ENCODE data around the gene TNFSF11. TPM values are rescaled to one million over a fixed set of nuclear protein-coding genes. Genes with fewer than 3 reads are reported as not detected.

Gene TNFSF11
- total RNA-seq, 1 donor from 2014 or later, result not detected

DNA sequence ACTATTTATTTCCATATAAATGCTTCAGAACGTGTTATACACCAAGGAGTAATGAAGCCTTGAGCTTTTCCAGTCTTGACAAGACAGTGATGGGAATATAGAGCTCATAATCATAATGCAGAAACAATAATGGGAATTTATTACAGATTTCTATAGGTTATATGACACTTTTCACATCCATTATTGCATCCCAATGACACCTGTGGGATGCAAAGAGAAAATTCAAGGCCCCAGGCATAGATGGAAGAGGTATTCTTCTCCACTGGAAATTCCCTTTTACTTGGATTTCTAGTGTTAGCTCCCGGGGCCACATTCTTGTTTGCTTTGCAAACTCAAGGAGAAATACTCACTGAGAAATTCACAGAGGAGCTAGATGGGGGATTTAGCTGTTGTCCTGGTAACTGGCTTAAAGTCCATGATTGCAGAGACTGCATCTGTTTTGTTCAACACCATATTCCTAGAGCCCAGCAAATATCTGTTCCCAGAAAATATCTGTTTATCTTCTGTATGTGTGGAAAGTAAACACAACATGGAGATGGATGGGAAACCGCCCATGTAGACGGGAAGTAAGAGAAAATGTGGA lies 30.6 kb upstream of the TNFSF11 start:
- DNase-seq (ENCODE audit: extremely low spot score in 2 of 2), result no peak

GRCh38 chr13:42544246-42544926 lies 29.6 kb upstream of the TNFSF11 start:
- TF ChIP-seq POLR2A (IDR thresholded peaks at IDR 0.05) (no peak), POLR2AphosphoS5 (IDR thresholded peaks at IDR 0.05; ENCODE audit: insufficient read depth in 1 of 2, low read depth in 1 of 2) (no peak)
- TF ChIP-seq, protein P1, sequence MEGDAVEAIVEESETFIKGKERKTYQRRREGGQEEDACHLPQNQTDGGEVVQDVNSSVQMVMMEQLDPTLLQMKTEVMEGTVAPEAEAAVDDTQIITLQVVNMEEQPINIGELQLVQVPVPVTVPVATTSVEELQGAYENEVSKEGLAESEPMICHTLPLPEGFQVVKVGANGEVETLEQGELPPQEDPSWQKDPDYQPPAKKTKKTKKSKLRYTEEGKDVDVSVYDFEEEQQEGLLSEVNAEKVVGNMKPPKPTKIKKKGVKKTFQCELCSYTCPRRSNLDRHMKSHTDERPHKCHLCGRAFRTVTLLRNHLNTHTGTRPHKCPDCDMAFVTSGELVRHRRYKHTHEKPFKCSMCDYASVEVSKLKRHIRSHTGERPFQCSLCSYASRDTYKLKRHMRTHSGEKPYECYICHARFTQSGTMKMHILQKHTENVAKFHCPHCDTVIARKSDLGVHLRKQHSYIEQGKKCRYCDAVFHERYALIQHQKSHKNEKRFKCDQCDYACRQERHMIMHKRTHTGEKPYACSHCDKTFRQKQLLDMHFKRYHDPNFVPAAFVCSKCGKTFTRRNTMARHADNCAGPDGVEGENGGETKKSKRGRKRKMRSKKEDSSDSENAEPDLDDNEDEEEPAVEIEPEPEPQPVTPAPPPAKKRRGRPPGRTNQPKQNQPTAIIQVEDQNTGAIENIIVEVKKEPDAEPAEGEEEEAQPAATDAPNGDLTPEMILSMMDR (IDR thresholded peaks at IDR 0.05), result no peak
- DNase-seq (ENCODE audit: extremely low spot score in 2 of 2), result no peak
- intact Hi-C loops (cut with DNase I), result no loop called here

More for the DNA sequence above, 30.6 kb upstream of the TNFSF11 start:
- no peaks in the 10 kb centered on the region for H3K27me3 ChIP-seq
- H3K4me3 ChIP-seq, result no peak overlapping the region
- no peak overlapping the region for H3K27ac ChIP-seq
- intact Hi-C loops (cut with DNase I), result no loop called here
- no peaks in the 10 kb centered on the region for H3K36me3 ChIP-seq
- TF ChIP-seq POLR2A (IDR thresholded peaks at IDR 0.05) (no peak), POLR2AphosphoS5 (IDR thresholded peaks at IDR 0.05; ENCODE audit: insufficient read depth in 1 of 2, low read depth in 1 of 2) (no peak)
- TF ChIP-seq, protein P1 (IDR thresholded peaks at IDR 0.05), result no peak
- H3K9me3 ChIP-seq, result no peaks in the 10 kb centered on the region
- no peaks in the 10 kb centered on the region for H3K4me1 ChIP-seq

GRCh38 chr13:42545842-42546241 lies 28.1 kb upstream of the TNFSF11 start:
- H3K36me3 ChIP-seq, result no peaks in the 10 kb centered on the region
- H3K4me3 ChIP-seq, result no peak overlapping the region
- no peaks in the 10 kb centered on the region for H3K4me1 ChIP-seq
- no peaks in the 10 kb centered on the region for H3K9me3 ChIP-seq
- TF ChIP-seq POLR2A (IDR thresholded peaks at IDR 0.05) (no peak), POLR2AphosphoS5 (IDR thresholded peaks at IDR 0.05; ENCODE audit: insufficient read depth in 1 of 2, low read depth in 1 of 2) (no peak)
- TF ChIP-seq, protein P1 (IDR thresholded peaks at IDR 0.05), result no peak
- intact Hi-C loops (cut with DNase I), result no loop called here
- DNase-seq (ENCODE audit: extremely low spot score in 2 of 2), result no peak
- no peaks in the 10 kb centered on the region for H3K27me3 ChIP-seq
- no peak overlapping the region for H3K27ac ChIP-seq

More at GRCh38 chr13:42544246-42544926, 29.6 kb upstream of the TNFSF11 start:
- no peaks in the 10 kb centered on the region for H3K4me1 ChIP-seq
- H3K27ac ChIP-seq, result no peak overlapping the region
- no peaks in the 10 kb centered on the region for H3K9me3 ChIP-seq
- H3K4me3 ChIP-seq, result no peak overlapping the region
- H3K36me3 ChIP-seq, result no peaks in the 10 kb centered on the region
- no peaks in the 10 kb centered on the region for H3K27me3 ChIP-seq

DNA sequence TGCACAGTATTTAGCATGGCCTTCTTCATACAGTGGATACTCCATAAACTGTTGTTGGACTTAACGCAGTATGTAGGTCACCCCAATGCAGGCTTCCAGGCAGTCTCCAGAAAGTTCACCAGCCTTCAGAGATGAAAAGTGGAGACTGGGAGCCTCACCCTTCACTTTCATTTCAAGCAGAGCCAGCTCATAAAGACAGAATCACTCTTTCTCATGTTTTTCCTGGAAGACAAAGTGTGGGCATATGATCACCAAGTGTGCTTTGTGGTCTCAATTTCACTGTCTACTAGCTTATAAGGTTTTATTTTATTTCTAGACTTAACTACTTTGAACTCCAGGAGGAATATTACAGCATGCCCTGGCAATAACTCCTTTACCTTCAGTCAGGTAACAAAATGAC lies 26.3 kb upstream of the TNFSF11 start:
- Histone ChIP-seq H3K36me3 (no peaks in the 10 kb centered on the region), H3K27ac (no peak overlapping the region), H3K9me3 (no peaks in the 10 kb centered on the region), H3K4me1 (no peaks in the 10 kb centered on the region), H3K27me3 (no peaks in the 10 kb centered on the region), H3K4me3 (no peak overlapping the region)
- intact Hi-C loops (cut with DNase I), result no loop called here
- no peak for DNase-seq (ENCODE audit: extremely low spot score in 2 of 2)
- TF ChIP-seq POLR2A (IDR thresholded peaks at IDR 0.05) (no peak), POLR2AphosphoS5 (IDR thresholded peaks at IDR 0.05; ENCODE audit: insufficient read depth in 1 of 2, low read depth in 1 of 2) (no peak)
- TF ChIP-seq, protein P1 (IDR thresholded peaks at IDR 0.05), result no peak
